C4-2B (cell line): ENCODE measurements around the gene RBM43.

Experiments used
- ZFX ChIP-seq: fragments of 450-650 bp; IDR thresholded peaks from 2 replicates; pipeline ENCODE4 v1.6.1; 2017
- TF ChIP-seq, protein P1 (sequence below): fragments of 450-650 bp; conservative IDR thresholded peaks from 2 replicates; pipeline ENCODE4 v1.5.1; 2017; ENCODE audit warnings: mild to moderate bottlenecking

DNA sequence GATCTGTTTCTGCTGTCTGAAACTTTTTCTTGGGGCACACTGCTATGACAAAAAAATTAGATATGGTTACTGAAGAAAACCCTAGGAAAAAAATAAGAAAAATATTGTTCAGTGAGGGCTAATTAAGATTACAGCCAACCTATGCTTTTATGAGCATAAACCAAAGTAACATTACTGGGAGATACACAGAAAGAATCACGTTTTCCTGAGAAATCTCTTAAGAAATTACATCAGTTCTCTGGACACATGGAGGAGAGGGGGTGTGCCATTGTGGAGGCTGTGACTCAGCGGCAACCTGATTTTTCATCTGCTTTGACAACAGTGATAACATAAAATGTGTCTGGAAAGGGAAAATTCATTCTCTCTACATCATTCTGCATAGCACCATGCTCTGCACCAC, 41.2 kb upstream of the RBM43 start:
- TF ChIP-seq, protein P1, sequence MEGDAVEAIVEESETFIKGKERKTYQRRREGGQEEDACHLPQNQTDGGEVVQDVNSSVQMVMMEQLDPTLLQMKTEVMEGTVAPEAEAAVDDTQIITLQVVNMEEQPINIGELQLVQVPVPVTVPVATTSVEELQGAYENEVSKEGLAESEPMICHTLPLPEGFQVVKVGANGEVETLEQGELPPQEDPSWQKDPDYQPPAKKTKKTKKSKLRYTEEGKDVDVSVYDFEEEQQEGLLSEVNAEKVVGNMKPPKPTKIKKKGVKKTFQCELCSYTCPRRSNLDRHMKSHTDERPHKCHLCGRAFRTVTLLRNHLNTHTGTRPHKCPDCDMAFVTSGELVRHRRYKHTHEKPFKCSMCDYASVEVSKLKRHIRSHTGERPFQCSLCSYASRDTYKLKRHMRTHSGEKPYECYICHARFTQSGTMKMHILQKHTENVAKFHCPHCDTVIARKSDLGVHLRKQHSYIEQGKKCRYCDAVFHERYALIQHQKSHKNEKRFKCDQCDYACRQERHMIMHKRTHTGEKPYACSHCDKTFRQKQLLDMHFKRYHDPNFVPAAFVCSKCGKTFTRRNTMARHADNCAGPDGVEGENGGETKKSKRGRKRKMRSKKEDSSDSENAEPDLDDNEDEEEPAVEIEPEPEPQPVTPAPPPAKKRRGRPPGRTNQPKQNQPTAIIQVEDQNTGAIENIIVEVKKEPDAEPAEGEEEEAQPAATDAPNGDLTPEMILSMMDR, result no peak
- TF ChIP-seq ZFX, result no peak
